GM23248 (cell line): ENCODE data around the gene RABIF. TPM values are rescaled to one million over a fixed set of nuclear protein-coding genes. Genes with fewer than 3 reads are reported as not detected.
"Not testable (repeated sequence)": the region's sequence is repeated elsewhere in the genome, so short reads cannot be mapped to it uniquely, and the experiment has no call there.

Experiments used
- DNase-seq: peaks from one replicate; pipeline ENCODE4 v3.0.0-alpha.2; 2015
- H2AFZ ChIP-seq: fragments of 200-600 bp; sonication (generic); 2 replicates; pipeline ENCODE4 v1.6.1; 2016; ENCODE audit warnings: antibody characterized with exemption
- H3F3A ChIP-seq: fragments of 200-600 bp; sonication (generic); 2 replicates; pipeline ENCODE4 v1.6.1; 2016; ENCODE audit warnings: mild to moderate bottlenecking, antibody characterized with exemption, mixed run types; ENCODE audit not compliant: insufficient read depth
- H3K27ac ChIP-seq: fragments of 200-600 bp; sonication (generic); 2 replicates; pipeline ENCODE4 v1.5.1; 2016; ENCODE audit warnings: mild to moderate bottlenecking
- H3K27me3 ChIP-seq: fragments of 200-600 bp; sonication (generic); replicated peaks from 2 replicates; pipeline ENCODE4 v1.6.1; 2016; ENCODE audit warnings: mild to moderate bottlenecking; ENCODE audit not compliant: insufficient read depth
- H3K36me3 ChIP-seq: fragments of 200-600 bp; sonication (generic); 2 replicates; pipeline ENCODE4 v1.6.1; 2016; ENCODE audit warnings: low read depth, mild to moderate bottlenecking
- H3K4me1 ChIP-seq: fragments of 200-600 bp; sonication (generic); 2 replicates; pipeline ENCODE4 v1.6.1; 2016; ENCODE audit warnings: mild to moderate bottlenecking; ENCODE audit not compliant: insufficient read depth
- H3K4me2 ChIP-seq: fragments of 200-600 bp; sonication (generic); one replicate; pipeline ENCODE4 v1.6.1; 2016; ENCODE audit warnings: mild to moderate bottlenecking; ENCODE audit not compliant: unreplicated experiment
- H3K4me3 ChIP-seq: fragments of 200-600 bp; sonication (generic); 2 replicates; pipeline ENCODE4 v1.5.1; 2016; ENCODE audit warnings: mild to moderate bottlenecking
- H3K79me2 ChIP-seq: fragments of 200-600 bp; sonication (generic); 2 replicates; pipeline ENCODE4 v1.6.1; 2016; ENCODE audit warnings: mild to moderate bottlenecking; ENCODE audit not compliant: insufficient read depth
- H3K9ac ChIP-seq: fragments of 200-600 bp; sonication (generic); 2 replicates; pipeline ENCODE4 v1.6.1; 2016; ENCODE audit warnings: mild to moderate bottlenecking
- H3K9me2 ChIP-seq: fragments of 200-600 bp; sonication (generic); 2 replicates; pipeline ENCODE4 v1.6.1; 2016; ENCODE audit warnings: mixed run types, mild to moderate bottlenecking, moderate library complexity; ENCODE audit not compliant: insufficient read depth
- H3K9me3 ChIP-seq: fragments of 200-600 bp; sonication (generic); one replicate; pipeline ENCODE4 v1.6.1; 2017; ENCODE audit warnings: low read depth
- H4K20me1 ChIP-seq: fragments of 200-600 bp; sonication (generic); 2 replicates; pipeline ENCODE4 v1.6.0; 2016; ENCODE audit not compliant: insufficient read depth
- EZH2 ChIP-seq: fragments of 200-600 bp; sonication (generic); IDR thresholded peaks from 2 replicates; pipeline ENCODE4 v1.6.1; 2018; ENCODE audit warnings: antibody characterized with exemption, mild to moderate bottlenecking; ENCODE audit not compliant: insufficient read depth, poor library complexity, severe bottlenecking
- EZH2phosphoT487 ChIP-seq: fragments of 200-600 bp; sonication (generic); IDR thresholded peaks from 2 replicates; pipeline ENCODE4 v1.6.1; 2018; ENCODE audit warnings: antibody characterized with exemption, moderate library complexity, mild to moderate bottlenecking, low read depth; ENCODE audit not compliant: insufficient read depth
- WGBS, 2 experiments: methylation state at CpG; one replicate each; pipeline ENCODE4 v1.1.6; 2015 to 2017; ENCODE audit warnings: low lambda C conversion rate in 2 of 2, low coverage in 1 of 2; ENCODE audit errors: missing lambda C conversion rate in 2 of 2; 5-methylcytosine and 5-hydroxymethylcytosine counted together
- in situ Hi-C: fragments of 300-500 bp; cut with MboI; formaldehyde crosslinking; loops from 2 replicates; pipeline ENCODE4 v1.15.0; 2020
- polyA plus RNA-seq: library from polyadenylated mRNA; unstranded; fragments of >200 nt; fragmentation: Nextera tagmentation; extraction: Ambion mirVana; gene quantifications from 2 replicates; pipeline ENCODE4 v1.2.1, GENCODE V29; 2016
- total RNA-seq: library from RNA; depleted of rRNA; stranded (reverse); fragments of >200 nt; shearing (Covaris generic); gene quantifications from 2 replicates; pipeline ENCODE4 v1.2.3, GENCODE V29; 2014

The RABIF gene
- total and polyA plus RNA-seq, 2 experiments from 2014 or later: 7.2 to 17.0 TPM

- peaks cover 60% of the 10 kb centered on the region for H3K36me3 ChIP-seq
Observed at GRCh38 chr1:202919615-202920014, 30.7 kb upstream of the RABIF start.

GRCh38 chr1:202915146-202915545 is 26.2 kb upstream of the RABIF start:
- TF ChIP-seq EZH2phosphoT487: no peak
- TF ChIP-seq EZH2: no peak
- Histone ChIP-seq H3K4me1 (no peaks in the 10 kb centered on the region), H3K9ac (no peak overlapping the region), H4K20me1 (no peaks in the 10 kb centered on the region), H3F3A (no peaks in the 10 kb centered on the region), H3K4me3 (no peak overlapping the region), H3K9me3 (no peaks in the 10 kb centered on the region), H3K36me3 (peaks cover 74% of the 10 kb centered on the region), H3K9me2 (no peaks in the 10 kb centered on the region), H3K27me3 (no peaks in the 10 kb centered on the region), H3K4me2 (no peak overlapping the region), H3K79me2 (no peaks in the 10 kb centered on the region), H3K27ac (no peak overlapping the region), H2AFZ (no peak overlapping the region)
- DNase-seq: no peak
- in situ Hi-C loops: no loop called here

More at GRCh38 chr1:202919615-202920014, 30.7 kb upstream of the RABIF start:
- no peaks in the 10 kb centered on the region for H3F3A ChIP-seq
- no peak for DNase-seq
- H3K4me1 ChIP-seq: no peaks in the 10 kb centered on the region
- H3K27ac ChIP-seq: no peak overlapping the region
- H2AFZ ChIP-seq: no peak overlapping the region
- no peaks in the 10 kb centered on the region for H3K9me2 ChIP-seq
- no peak overlapping the region for H3K4me3 ChIP-seq
- peaks cover 34% of the 10 kb centered on the region for H3K79me2 ChIP-seq
- H4K20me1 ChIP-seq: no peaks in the 10 kb centered on the region; the same call in 1 of the 2 replicates
- no peak overlapping the region for H3K4me2 ChIP-seq
- in situ Hi-C loops: no loop called here
- no peak overlapping the region for H3K9ac ChIP-seq
- TF ChIP-seq EZH2phosphoT487 (no peak), EZH2 (no peak)
- H3K27me3 ChIP-seq: no peaks in the 10 kb centered on the region
- H3K9me3 ChIP-seq: no peaks in the 10 kb centered on the region

GRCh38 chr1:202912476-202912875 is 23.5 kb upstream of the RABIF start:
- H3F3A ChIP-seq, H3K9me3 ChIP-seq, H3K27ac ChIP-seq, H4K20me1 ChIP-seq, H3K4me2 ChIP-seq, H3K9me2 ChIP-seq, H3K27me3 ChIP-seq, H2AFZ ChIP-seq, H3K4me1 ChIP-seq, H3K9ac ChIP-seq, H3K79me2 ChIP-seq, H3K4me3 ChIP-seq, in situ Hi-C loops, DNase-seq: not testable (repeated sequence)
- peaks cover 78% of the 10 kb centered on the region for H3K36me3 ChIP-seq
- WGBS, 2 experiments: 96 to 100% methylated on average over 4 of the region's 4 CpGs

GRCh38 chr1:202909494-202909893 is 20.5 kb upstream of the RABIF start:
- TF ChIP-seq EZH2: no peak
- H3K9ac ChIP-seq: no peak overlapping the region
- H3K4me2 ChIP-seq: no peak overlapping the region
- WGBS, 2 experiments: 96 to 100% methylated on average over 1 of the region's 1 CpG
- no peaks in the 10 kb centered on the region for H3K4me1 ChIP-seq
- no peaks in the 10 kb centered on the region for H3K9me2 ChIP-seq
- no peaks in the 10 kb centered on the region for H3F3A ChIP-seq
- H3K4me3 ChIP-seq: no peak overlapping the region
- no peaks in the 10 kb centered on the region for H4K20me1 ChIP-seq
- no peak overlapping the region for H3K27ac ChIP-seq
- no peak overlapping the region for H2AFZ ChIP-seq
- H3K79me2 ChIP-seq: no peaks in the 10 kb centered on the region
- H3K9me3 ChIP-seq: no peaks in the 10 kb centered on the region
- H3K27me3 ChIP-seq: no peaks in the 10 kb centered on the region
- peaks cover 59% of the 10 kb centered on the region for H3K36me3 ChIP-seq
- no peak for DNase-seq
- in situ Hi-C loops: no loop called here

GRCh38 chr1:202908998-202909397 is 20.0 kb upstream of the RABIF start:
- Histone ChIP-seq H3K9me3 (no peaks in the 10 kb centered on the region), H3K9me2 (no peaks in the 10 kb centered on the region), H3F3A (no peaks in the 10 kb centered on the region), H3K27ac (no peak overlapping the region), H3K9ac (no peak overlapping the region), H3K27me3 (no peaks in the 10 kb centered on the region), H3K4me3 (no peak overlapping the region), H3K4me2 (no peak overlapping the region), H3K79me2 (no peaks in the 10 kb centered on the region), H3K36me3 (peaks cover 59% of the 10 kb centered on the region), H3K4me1 (no peaks in the 10 kb centered on the region), H4K20me1 (no peaks in the 10 kb centered on the region), H2AFZ (no peak overlapping the region)
- in situ Hi-C loops: no loop called here
- 97 to 100% methylated on average over 6 of the region's 6 CpGs for WGBS, 2 experiments
- DNase-seq: no peak
- TF ChIP-seq EZH2 (no peak), EZH2phosphoT487 (no peak)
